Stimulated activated CD4-positive, alpha-beta T cell treated with anti-CD3 and anti-CD28 coated beads, TNF-alpha, amount 100 ng/mL, for 24 hours (primary cell): ENCODE results near the gene LRRC52.

Experiments used
- DNase-seq, 3 experiments: peaks; one replicate each; pipeline ENCODE4 v3.0.0-alpha.2; 2020; ENCODE audit warnings: low read depth in 3 of 3

Gene LRRC52

GRCh38 chr1:165543532-165544438, at the start of gene LRRC52:
TSS of gene LRRC52 (plus strand) at chr1:165544000. CDS start at chr1:165544297, 297 bp downstream.
- no peak for DNase-seq

GRCh38 chr1:165494949-165495857, 48.6 kb upstream of the LRRC52 start:
- DNase-seq, result no peak

GRCh38 chr1:165495858-165496205, 48.0 kb upstream of the LRRC52 start:
- no peak for DNase-seq

- no peak for DNase-seq
Observed at GRCh38 chr1:165496501-165496900, 47.3 kb upstream of the LRRC52 start.

- no peak for DNase-seq
Observed at GRCh38 chr1:165497069-165498013, 46.5 kb upstream of the LRRC52 start.

GRCh38 chr1:165501330-165501969, 42.4 kb upstream of the LRRC52 start:
- no peak for DNase-seq

GRCh38 chr1:165501970-165502348, 41.8 kb upstream of the LRRC52 start:
- DNase-seq, result no peak

GRCh38 chr1:165507570-165507969, 36.2 kb upstream of the LRRC52 start:
- DNase-seq, result no peak

- no peak for DNase-seq
Observed at GRCh38 chr1:165508291-165508690, 35.5 kb upstream of the LRRC52 start.

- no peak for DNase-seq
Observed at GRCh38 chr1:165512816-165513215, 31.0 kb upstream of the LRRC52 start.

- DNase-seq, result no peak
Observed at GRCh38 chr1:165516469-165516868, 27.3 kb upstream of the LRRC52 start.

- DNase-seq, result no peak
Observed at GRCh38 chr1:165520646-165521045, 23.2 kb upstream of the LRRC52 start.

GRCh38 chr1:165524639-165525285, 19.0 kb upstream of the LRRC52 start:
- DNase-seq, result no peak

GRCh38 chr1:165525708-165526107, 18.1 kb upstream of the LRRC52 start:
- no peak for DNase-seq

GRCh38 chr1:165527251-165528007, 16.4 kb upstream of the LRRC52 start:
- DNase-seq, result no peak

- DNase-seq, result no peak
Observed at GRCh38 chr1:165531021-165531420, 12.8 kb upstream of the LRRC52 start.

- DNase-seq, result no peak
Observed at GRCh38 chr1:165532053-165532452, 11.7 kb upstream of the LRRC52 start.

GRCh38 chr1:165533254-165533653, 10.5 kb upstream of the LRRC52 start:
- DNase-seq, result no peak

GRCh38 chr1:165536016-165536415, 7.8 kb upstream of the LRRC52 start:
- DNase-seq, result no peak
